NCI-H1417 (cell line): ENCODE results near the gene SMCO4.

ENCODE experiments used
- DNase-seq, 3 experiments: peaks; one replicate each; lab custom pipeline; 2025; lab: John Stamatoyannopoulos, UW

SMCO4 gene

DNA sequence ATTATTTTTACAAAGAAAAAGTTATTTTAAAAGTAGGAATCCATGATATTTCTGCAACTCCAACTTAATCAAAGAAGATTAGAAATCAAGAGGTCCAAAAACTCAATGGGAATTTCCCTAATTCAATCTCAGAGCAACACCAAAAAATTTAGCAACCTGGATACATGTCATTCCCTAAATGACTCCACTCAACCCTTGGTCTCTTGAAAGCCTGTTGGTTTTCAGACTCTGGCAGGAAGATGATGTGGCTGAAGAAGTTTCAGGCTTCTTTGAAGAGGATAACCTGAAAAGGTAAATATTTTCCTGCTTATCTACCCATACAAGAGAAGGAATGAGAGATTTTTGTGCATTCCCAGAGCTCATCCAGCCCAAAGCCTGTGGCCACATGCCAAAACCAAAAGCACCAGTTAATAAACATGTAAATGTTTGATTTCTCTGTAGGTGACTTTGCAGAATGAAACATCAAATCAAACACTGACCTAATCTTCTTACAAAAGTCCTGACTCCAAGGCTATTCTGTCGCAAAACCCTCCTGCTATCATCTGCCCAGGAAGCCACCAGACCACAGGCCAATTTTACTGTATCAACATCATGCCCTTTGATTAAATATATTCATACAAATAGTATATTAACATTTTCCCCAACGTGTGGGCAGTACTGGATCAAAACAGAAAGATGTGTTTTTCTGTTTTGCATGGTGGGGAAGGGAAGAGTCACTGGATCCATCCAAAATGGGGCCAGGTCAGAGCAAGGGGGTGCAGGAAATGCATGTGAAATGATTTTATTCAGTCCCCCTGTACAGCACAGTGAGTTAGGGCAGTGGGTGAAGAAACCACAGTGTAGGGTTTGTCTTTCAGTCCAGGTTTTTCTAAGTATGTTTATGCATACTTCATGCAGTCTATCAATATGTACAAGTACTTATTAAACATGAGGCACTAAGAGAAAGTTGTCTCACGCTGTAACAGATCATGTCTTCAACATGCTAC, 38.8 kb downstream of the SMCO4 start:
- DNase-seq = no peak

DNA sequence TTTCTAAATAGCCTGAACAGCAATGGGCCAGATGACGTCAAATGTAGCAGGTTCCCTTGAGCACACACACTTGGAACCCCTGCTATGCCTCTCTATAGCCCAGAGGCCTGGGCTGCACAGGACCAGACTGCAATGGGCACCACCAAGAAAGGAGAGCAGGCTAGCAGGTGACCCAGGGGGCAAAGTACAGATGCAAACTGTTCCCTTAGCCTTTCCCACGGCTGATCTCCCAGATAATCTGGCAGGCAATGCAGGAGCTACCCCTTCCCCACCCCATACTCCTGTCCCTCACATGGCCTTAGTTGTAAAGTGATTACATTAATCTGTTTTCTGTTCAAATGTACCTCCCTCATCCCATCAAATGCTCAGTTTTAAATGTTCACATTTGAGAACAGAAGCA, 41.3 kb downstream of the SMCO4 start:
- DNase-seq = no peak

DNA sequence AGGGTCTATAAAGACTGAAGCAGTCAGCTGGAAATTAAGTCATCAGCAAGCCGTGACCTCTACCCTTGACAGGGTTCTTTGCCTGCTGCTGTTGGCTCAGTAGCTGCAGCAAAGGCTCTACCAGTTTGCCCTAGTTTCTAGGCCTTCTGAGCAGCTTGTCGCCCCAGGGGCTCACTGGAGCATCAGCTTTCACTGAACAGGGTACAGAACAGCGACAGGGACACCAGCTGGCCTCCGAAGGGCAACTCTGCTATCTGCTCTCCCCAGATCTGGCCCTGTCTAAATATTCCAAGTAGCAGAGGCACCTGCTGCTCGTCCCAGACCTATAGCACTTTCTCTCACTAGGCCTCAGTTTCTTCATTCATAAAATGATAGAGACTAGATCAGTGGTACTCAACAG, 42.4 kb downstream of the SMCO4 start:
- no peak for DNase-seq

DNA sequence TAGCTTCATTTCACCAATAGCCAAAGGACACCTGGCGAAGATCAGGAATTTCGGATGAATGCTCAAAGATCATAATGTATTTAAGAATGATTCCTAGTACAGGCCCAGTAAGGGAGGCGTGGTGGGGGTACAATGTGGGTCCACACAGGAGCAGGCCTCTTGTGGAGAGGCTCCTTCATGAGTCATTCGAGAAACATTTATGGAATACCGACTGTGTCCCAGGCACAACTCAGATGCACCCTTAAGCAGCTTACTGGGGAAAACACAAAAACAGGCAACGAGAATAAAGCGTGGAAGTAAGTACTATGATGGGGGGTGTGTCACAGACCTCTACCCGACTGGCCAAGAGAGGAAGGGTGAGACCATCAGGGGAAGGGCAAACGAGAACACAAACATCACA, 44.5 kb downstream of the SMCO4 start:
- DNase-seq = no peak

DNA sequence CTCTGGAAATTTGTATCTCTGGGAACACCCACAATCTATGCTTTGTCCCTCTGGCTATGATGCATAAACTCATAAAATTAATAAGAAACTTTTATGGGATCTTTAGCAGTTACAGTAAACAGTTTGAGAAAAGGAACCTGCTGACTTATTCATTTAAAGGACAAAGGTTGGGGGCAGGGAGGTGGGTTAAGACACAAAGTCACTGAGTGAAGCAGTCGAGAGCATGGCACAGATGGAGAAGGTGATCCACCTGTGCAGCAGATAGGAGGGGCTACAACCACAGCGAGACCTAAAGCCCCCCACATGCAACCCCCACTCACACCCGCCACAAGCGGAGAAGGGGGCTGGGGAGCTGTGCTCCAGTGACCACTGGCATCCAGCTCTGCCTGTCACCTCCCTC, 45.0 kb downstream of the SMCO4 start:
- no peak for DNase-seq

DNA sequence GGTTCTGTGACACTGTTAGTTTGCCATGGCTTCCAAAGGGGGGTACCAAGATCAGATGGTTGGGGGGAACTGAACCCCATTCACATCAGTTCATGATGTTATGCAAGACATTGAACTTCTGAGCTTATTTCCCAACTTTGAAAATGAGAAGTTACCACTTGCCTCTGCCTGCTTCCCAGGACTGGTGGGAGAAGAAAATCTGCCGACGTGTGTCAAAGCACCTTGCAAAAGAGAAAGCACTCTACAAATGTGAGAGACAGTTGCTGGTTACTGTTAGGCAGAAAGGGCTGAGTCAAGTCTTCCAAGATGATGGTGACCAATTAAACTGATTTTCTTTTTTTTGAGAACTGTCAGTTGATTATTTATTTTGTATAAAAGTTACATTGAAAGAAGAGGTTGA, 45.6 kb downstream of the SMCO4 start:
- DNase-seq = no peak

DNA sequence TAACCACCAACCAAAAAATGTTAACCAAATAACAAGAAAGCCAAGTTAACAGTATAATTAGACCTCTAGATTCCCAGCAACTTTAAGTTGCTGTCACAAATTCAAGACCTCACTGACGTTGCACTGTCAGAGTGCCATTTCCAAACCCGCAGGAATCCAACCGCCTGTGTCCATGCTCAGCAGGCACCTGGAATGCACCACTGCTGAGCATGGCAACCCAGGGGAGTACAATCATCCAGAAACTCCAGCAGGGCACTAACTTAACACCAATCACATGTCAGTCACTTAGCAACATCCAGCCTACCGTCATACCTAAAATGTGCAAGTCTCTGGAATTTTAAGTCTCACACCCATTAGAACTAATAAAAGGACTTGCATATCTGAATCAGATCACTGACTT, 48.8 kb downstream of the SMCO4 start:
- peak in 1 of 3 experiments; percentile 15 for DNase-seq

DNA sequence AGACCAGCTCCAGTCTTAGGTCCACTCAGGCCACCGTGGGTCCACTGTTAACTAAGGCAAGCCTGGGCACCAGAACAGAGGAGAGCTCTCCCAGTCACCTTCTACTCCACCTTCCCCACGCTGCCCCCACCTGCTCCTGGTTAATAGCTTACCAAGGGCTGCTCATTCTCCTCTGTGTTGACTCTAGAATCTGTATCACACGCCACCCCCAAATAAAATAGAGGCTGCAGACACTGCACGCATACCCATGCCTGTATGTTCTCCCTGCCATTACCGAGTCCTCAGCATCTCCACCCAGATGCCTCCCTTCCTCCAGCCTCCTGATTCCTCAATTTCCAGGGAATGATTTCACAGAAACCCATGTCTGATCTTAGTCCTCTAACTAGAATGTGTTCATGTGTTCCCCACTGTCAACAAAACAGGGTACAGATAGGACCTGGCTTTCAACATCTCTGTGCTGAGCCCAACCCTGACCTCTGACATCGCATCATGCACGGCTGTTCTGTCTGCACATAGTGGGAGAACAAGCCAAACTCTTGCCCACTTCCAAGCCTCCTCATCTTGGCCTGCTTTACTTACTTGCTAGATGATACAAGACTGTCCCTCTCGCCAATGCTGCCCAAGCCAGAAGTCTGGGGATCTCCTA, 49.8 kb downstream of the SMCO4 start:
- no peak for DNase-seq

DNA sequence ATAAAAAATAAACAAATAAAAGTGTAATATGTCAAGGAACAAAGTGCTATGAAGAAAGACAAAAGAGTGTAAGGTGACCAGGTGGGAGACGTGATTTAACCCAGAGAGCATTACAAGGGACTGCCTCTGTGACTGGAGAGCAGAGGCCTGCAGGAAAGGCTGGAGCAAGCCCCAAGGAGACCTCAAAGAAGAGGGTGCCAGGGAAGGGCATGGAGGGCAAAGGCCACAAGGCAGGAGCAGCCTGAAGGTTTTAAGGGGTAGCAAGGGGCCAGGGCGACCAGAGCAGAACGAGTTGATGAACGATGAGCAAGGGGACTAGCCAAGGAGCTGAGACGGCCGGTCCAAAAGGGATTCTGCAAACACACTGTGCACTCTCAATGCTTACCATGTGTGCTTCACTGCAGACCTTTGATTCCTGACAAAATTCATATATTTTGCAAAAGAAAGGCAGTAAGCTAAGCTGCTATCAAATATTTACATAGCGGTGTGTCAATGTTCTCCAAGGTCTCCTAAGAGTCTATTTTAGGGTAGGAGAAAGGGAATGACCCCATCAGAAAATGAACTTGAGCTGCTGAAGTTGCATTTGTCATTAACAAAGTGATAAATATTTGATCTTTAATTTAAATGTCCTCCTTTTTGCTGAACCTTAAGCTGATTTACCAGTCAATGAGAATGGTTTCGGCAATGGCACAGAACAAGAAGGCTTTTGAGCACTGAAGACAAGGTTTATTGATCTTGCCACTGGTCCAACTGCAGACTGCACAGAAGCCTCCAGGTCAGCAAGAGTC, 50.5 kb downstream of the SMCO4 start:
- DNase-seq = no peak

DNA sequence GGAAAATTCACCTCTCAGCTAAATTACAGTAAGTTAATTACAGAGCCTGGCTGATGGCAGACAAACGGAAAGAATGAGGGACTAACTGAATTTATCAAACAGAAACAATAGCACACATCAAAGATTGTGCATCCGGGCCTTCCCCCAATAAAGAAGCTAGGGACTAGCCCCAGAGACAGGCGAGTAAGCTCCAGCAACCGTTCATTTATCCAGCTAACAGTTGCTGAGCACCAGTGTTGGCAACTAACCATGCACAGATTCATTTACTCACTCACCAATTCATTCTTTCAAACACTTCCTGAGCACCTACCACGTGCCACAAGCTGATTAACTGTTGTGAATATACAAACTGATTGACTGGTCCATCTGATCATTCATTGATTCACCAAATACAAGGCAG, 51.2 kb downstream of the SMCO4 start:
- DNase-seq = no peak

DNA sequence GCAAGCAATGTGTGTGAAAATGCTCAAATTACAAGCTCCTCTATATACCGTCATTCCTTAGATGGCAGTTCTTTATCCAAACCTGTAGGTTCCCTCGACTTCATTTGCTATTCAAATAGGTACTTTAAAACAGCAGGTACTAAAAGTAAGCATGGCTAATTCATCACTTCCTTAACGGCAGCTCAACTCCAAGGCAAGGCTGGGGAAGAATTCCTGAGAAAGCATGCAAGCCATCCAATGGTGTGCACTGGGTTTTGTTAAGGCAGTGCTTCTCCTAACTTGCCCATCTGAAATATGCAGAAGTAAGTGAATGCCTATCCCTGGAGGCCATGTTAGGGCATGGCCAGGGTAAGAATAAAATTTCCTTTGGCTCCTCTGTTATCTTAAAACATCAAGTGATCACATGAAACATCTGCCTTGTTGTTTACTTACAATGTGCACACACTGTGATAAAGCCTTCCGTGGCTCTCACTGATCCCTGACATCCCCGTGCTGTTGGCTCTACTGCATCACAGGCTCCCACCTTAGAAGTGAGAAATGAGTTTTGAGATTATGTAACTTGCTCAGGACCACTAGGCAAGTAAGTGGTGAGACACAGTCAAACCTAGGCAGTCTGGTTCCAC, 52.1 kb downstream of the SMCO4 start:
- DNase-seq = no peak

DNA sequence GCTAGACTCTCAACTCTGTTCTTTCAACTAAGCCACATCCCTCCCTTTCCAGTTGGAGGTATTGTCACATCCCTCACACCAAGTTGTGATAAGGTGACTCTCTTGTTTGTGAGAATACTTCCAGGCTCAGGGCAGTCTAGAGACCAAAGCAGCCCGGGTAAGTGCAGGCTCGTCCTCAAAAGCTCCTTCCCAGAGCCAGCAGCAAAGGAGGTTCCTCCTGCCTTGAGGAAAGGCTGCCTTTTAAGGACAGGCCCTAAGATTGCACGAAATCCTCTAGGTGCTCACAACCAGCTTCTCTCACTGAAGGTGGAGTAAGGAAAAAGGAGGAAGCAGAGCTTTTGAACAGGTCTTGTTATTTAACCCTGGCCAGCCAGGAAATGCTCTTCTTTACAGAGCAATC, 53.4 kb downstream of the SMCO4 start:
- DNase-seq = peak in 1 of 3 experiments; percentile 18

DNA sequence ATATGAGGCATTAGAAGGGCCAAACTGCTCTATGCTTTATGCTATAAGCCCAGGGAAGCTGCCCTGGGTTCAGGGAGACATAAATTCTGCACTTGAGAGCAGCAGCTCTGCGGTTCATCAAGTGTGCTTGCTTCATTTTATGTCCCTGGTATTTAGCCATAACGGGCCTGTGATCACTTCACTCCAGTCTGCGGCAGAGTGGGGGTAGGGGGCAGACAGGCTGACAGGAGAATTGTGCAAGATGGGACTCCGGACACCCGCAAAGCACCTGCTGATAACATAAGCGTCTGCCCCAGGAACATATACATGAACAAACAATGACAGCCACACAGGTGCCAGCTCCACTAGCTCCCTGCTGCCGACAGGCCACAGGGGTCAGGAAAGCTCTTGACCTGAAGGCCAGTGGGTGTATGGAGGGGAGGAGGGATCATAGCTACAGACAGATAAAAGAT, 56.1 kb downstream of the SMCO4 start:
- peak; percentile 66 to 87 (median 72) for DNase-seq

DNA sequence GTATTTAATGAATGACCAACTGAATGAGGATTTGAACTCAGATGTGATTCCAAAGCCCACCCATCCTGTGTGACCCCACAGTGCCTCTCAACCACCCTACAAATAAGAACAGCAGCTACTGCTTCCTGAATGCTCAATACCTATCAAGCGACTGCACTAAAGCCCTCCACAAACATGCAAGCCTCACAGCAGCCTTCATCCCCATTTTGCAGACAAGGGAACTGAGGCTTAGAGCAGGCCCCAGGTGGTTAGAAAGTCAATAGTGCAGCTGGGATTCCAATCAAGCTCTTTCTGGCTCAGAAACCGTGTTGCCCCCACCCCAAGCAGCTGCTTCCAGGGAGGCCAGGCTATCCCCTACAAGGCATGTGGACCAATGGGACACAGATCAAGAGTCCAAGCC, 57.2 kb downstream of the SMCO4 start:
- no peak for DNase-seq

DNA sequence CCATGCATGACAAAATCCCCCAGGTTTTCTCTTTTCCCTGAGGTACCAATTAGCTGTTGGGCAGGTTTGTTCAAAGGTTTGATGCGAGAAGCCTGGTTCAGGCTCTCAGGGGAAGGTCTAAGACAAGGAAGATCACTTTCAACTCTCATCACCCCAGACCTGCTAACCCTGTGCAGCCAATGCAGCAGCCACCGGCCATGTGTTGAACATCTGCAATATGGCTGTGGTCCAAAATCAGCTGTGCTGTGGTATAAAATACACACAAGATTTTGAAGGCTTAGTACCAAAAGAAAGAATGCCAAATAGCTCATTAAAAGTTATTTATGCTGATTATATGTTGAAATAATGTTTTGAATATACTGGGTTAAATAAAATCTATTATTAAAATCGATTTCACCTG, 58.5 kb downstream of the SMCO4 start:
- DNase-seq = no peak

DNA sequence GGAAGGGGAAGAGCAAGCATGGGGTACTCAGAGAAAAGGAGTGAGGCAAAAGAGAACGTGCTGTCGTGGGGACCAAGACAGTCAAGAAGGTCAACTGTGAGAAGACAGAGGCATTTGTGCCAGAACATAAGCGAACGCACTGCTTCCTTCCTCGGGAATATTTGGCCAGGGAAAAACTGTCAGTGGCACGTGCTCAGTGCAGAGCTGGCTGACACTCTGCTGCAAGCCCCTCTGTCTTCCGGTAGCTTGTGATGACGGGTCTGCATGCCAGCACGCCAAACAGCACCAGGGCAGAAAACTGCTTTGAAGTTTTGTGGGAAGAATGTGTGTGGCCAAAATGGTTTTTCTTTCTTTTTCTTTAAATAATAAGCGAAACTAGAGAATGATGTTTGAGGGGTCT, 60.6 kb downstream of the SMCO4 start:
- DNase-seq = no peak

DNA sequence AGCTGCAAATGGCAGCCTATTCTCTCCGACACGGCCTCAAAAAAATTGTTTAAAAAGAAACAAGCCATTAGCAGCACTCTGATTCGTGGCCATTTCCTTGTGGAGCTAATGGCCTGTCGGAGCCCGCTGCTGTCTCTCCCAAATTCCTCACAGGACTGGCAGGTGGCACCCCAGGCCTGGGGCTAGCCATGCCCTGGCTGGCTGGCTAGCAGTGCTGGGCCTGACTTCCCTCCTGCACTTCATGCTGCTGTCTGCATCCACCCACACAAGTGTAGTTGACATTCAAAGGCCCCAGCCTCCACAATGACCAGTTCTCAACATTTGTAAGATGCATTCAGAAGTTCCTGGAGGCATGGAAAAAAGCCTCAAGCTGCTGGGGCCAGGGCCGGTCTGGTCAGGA, 61.5 kb downstream of the SMCO4 start:
- no peak for DNase-seq

DNA sequence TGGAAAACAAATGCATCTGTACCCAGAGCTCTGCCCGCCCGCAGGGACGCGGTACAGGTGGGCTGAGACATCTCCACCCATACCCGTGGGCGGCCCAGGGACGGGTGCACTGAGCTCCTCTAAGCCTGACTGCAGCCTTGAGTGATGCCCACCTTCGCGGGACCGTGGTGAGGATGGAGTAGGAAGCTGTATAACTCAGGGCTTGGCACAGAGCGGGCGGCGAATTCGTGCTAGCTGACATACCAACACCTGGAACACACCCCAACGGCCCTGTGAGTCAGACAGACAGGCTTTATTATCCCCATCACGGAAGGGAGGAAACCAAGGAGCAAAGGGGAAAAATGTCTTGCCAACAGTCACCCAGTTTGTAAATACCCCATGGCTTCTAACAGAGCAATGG, 61.9 kb downstream of the SMCO4 start:
- DNase-seq = no peak

DNA sequence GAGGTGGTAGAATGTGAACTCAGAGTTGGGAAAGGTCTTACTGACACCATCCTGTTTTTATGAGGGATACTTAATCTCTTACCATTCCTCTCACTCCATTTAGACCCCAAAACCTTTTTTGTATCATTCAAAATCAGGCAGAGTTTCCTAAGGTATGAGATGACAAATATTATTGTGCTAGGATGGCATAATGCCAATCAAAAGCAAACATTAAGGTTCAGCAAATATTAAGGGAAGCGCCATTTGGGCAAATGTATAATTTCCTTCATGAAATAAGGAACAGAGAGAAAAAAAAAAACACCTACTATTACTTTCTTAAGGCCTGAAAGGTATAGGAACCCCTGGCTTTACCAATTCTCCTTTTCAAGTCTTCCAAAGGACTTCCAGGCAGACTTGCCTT, 62.4 kb downstream of the SMCO4 start:
- no peak for DNase-seq

DNA sequence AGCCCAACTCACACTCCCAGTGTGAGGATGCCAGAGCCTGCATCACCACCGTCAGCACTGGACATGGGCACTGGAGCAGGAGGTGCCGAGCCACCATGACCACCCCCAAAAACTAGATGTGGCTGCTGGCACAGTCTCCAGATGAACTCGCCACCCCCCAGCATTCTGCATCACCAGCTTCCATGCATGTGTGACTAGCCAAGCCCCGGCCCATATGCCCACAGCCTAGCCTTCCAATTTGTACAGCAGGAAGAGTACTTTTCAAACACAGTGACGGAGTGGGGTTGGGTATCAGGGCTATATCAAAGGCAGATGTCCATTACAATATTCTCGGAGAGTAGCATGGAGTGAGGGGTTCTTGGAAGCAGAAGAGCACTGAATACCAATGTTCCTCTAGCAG, 62.9 kb downstream of the SMCO4 start:
- DNase-seq = no peak

DNA sequence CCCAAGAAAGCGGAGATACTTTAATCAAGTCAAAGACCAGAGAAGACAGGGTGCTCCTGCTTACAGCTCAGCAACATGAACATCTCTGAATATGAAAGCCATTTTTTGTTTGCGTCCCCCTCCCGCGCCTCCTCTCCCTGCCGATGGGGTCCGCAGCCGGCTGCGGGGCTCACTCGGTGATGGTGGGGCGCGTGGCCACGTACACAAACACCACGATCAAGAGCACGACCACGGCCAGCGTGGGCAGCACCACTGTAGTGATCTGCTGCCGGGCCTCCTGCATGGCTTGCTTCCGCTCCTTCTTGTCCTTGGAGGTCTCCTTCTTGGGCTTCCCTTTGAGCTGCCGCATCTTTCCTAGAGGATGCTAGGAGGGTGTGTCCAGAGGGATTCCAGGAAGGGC, 64.3 kb downstream of the SMCO4 start:
- no peak for DNase-seq

DNA sequence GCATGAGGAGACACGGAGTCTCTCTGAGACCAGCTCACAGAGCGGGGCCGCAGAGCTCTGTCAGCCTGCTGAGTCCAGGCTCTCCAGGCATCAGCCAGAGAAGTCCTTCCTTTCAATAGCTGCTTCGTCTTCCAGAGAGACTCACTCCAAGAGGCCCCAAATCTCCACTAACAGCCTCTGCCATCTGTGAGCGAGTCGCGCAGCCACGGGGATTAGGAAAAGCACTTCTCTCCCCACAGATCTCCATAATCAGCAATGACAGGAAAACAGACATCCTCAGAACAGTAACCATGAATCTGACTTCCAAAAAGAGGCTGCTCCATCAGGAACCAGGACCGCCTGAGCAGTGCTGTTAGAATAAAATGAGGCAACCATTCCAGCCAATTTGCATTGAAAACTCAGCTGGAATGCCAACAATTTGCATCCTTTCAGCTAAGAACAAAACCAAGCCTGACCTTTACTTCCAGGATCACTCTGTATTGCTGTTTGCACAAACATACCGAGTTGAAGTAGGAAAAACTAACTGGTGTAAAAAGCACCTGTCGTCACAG, 65.4 kb downstream of the SMCO4 start:
- DNase-seq = peak in 2 of 3 experiments; percentile 35 to 51
